ENCODE measurements around the gene HSD17B12. TPM values are rescaled to one million over a fixed set of nuclear protein-coding genes. Genes with fewer than 3 reads are reported as not detected.

HSD17B12 gene
- total RNA-seq, 5 donors from 2014 or later (not counting 1 experiment from before 2014, with no cell fraction given), result 17.9 to 25.6 (median 23.8) TPM

DNA sequence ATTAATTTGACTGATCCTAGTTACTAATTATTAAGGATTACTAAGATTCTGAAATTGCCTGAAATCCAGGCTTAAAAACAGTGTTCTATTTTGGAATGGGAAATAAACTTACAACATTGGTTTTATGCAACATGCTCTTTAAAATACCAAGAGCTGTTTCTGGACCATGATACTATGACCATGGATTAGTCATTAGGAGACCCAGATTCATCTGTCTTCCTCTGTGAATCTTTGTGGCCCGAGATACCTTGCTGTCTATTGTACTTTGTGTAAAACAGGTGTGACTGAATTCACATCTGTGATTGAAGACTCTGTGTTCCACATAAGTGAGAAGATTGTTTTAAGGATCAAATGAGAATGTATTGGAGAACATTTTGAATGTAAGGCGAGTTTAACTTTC, 98.8 kb downstream of the HSD17B12 start:
- no peak overlapping the region for H3K27ac Mint-ChIP-seq
- no peaks in the 10 kb centered on the region for H3K27me3 Mint-ChIP-seq
- H3K4me1 Mint-ChIP-seq, result no peaks in the 10 kb centered on the region
- no peaks in the 10 kb centered on the region for H3K4me1 ChIP-seq (ENCODE audit: control insufficient read depth in 1 of 2, extremely low read depth in 1 of 2, insufficient read depth in 2 of 2, low read length in 2 of 2)
- POLR2A ChIA-PET, result no interaction called here
- 80% methylated on average over 1 of the region's 2 CpGs for WGBS (ENCODE audit: insufficient coverage)
- H3K4me3 Mint-ChIP-seq, result no peak overlapping the region
- H3K36me3 Mint-ChIP-seq, result peaks cover 40% of the 10 kb centered on the region
- no peak for ATAC-seq (replicated peaks in 1 of 4)
- H3K9me3 ChIP-seq, result peaks cover 4% of the 10 kb centered on the region
- no peaks in the 10 kb centered on the region for H3K36me3 ChIP-seq (ENCODE audit: control insufficient read depth in 2 of 2, extremely low read depth in 1 of 2, insufficient read depth in 1 of 2, low read length in 1 of 2)
- no peaks in the 10 kb centered on the region for H3K27me3 ChIP-seq (replicated peaks in 1 of 2; ENCODE audit: control insufficient read depth in 2 of 2, extremely low read depth in 1 of 2, insufficient read depth in 2 of 2, low read length in 1 of 2)
- peaks cover 14 to 20% (median 18%) of the 10 kb centered on the region in 3 donors for H3K9me3 Mint-ChIP-seq
- DNase-seq, result no peak
- no peak overlapping the region for H3K4me3 ChIP-seq (ENCODE audit: control insufficient read depth in 1 of 2, extremely low read depth in 1 of 2, low read length in 1 of 2)
- no peak overlapping the region for H3K27ac ChIP-seq (ENCODE audit: low read length)
- CTCF ChIA-PET, result no interaction called here

- Mint-ChIP-seq H3K9me3 (peaks cover 4 to 24% (median 22%) of the 10 kb centered on the region in 3 donors), H3K36me3 (peaks cover 53% of the 10 kb centered on the region)
- CTCF ChIA-PET, result no interaction called here
Observed at GRCh38 chr11:43784301-43784700, 103.8 kb downstream of the HSD17B12 start.

DNA sequence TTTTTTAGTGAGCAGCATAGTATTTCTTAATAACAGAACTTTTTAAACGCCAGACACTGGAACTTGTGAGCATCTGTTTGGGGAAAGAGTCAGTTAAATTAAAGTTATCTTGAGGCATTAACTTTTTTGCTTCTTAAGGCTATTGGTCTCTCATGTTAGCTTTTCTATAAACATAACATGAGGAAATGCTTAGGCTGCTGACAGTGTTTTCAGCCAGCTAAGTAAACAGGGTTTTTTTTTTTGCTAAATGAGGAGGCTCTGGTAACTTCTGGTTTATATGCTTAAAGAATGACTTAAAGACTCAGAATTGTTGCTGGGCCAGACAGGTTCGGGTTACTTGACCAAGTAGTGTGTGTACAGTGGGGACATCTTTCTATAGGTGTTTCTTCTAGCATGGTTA, 104.3 kb downstream of the HSD17B12 start:
- no peak for ATAC-seq (replicated peaks in 1 of 4)
- POLR2A ChIA-PET, result no interaction called here
- 100% methylated on average over 1 of the region's 2 CpGs for WGBS (ENCODE audit: insufficient coverage)
- H3K4me1 Mint-ChIP-seq, result peaks cover 0 to 2% (median 0%) of the 10 kb centered on the region in 3 donors
- H3K27ac ChIP-seq (ENCODE audit: low read length), result no peak overlapping the region
- no peaks in the 10 kb centered on the region for H3K27me3 ChIP-seq (replicated peaks in 1 of 2; ENCODE audit: control insufficient read depth in 2 of 2, extremely low read depth in 1 of 2, insufficient read depth in 2 of 2, low read length in 1 of 2)
- DNase-seq, result no peak
- no peak overlapping the region for H3K27ac Mint-ChIP-seq
- H3K36me3 ChIP-seq (ENCODE audit: control insufficient read depth in 2 of 2, extremely low read depth in 1 of 2, insufficient read depth in 1 of 2, low read length in 1 of 2), result no peaks in the 10 kb centered on the region
- no peaks in the 10 kb centered on the region for H3K4me1 ChIP-seq (ENCODE audit: control insufficient read depth in 1 of 2, extremely low read depth in 1 of 2, insufficient read depth in 2 of 2, low read length in 2 of 2)
- peaks cover 4 to 24% (median 22%) of the 10 kb centered on the region in 3 donors for H3K9me3 Mint-ChIP-seq
- no peak overlapping the region for H3K4me3 Mint-ChIP-seq
- H3K27me3 Mint-ChIP-seq, result no peaks in the 10 kb centered on the region
- CTCF ChIA-PET, result no interaction called here
- no peak overlapping the region for H3K4me3 ChIP-seq (ENCODE audit: control insufficient read depth in 1 of 2, extremely low read depth in 1 of 2, low read length in 1 of 2)
- peaks cover 48% of the 10 kb centered on the region for H3K36me3 Mint-ChIP-seq
- H3K9me3 ChIP-seq, result peaks cover 6% of the 10 kb centered on the region

More at GRCh38 chr11:43784301-43784700, 103.8 kb downstream of the HSD17B12 start:
- H3K4me3 ChIP-seq (ENCODE audit: control insufficient read depth in 1 of 2, extremely low read depth in 1 of 2, low read length in 1 of 2), result no peak overlapping the region
- Mint-ChIP-seq H3K27me3 (no peaks in the 10 kb centered on the region), H3K4me3 (no peak overlapping the region), H3K4me1 (peaks cover 0 to 2% (median 0%) of the 10 kb centered on the region in 3 donors), H3K27ac (no peak overlapping the region)
- whole genome bisulfite sequencing (ENCODE audit: insufficient coverage), result no CpG with 5 or more reads among the region's 1 CpG
- H3K27ac ChIP-seq (ENCODE audit: low read length), result no peak overlapping the region
- ATAC-seq (replicated peaks in 1 of 4) (no peak), DNase-seq (no peak)
- no peaks in the 10 kb centered on the region for H3K27me3 ChIP-seq (replicated peaks in 1 of 2; ENCODE audit: control insufficient read depth in 2 of 2, extremely low read depth in 1 of 2, insufficient read depth in 2 of 2, low read length in 1 of 2)
- no peaks in the 10 kb centered on the region for H3K4me1 ChIP-seq (ENCODE audit: control insufficient read depth in 1 of 2, extremely low read depth in 1 of 2, insufficient read depth in 2 of 2, low read length in 2 of 2)
- POLR2A ChIA-PET, result no interaction called here
- peaks cover 6% of the 10 kb centered on the region for H3K9me3 ChIP-seq
- H3K36me3 ChIP-seq (ENCODE audit: control insufficient read depth in 2 of 2, extremely low read depth in 1 of 2, insufficient read depth in 1 of 2, low read length in 1 of 2), result no peaks in the 10 kb centered on the region

DNA sequence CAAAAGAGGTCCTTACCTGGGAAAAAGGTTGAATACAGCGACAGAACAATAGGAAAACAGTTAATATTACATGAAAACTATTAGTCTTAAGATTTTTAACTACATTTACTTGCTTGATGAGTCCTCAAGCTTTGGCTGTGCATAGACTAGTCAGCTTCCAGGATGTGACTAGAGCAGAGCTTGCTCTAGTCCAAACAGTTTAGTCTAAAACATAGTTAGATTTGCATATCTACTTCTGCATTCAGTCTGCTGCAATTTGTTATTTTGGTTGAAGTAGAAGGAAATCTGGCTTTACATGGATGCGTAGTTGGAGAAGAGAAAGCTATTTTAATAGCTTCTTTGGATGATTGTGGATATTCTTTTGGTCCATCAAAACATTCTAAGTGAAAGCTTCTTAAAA, 104.8 kb downstream of the HSD17B12 start:
- no peak overlapping the region for H3K27ac Mint-ChIP-seq
- H3K36me3 Mint-ChIP-seq, result peaks cover 47% of the 10 kb centered on the region
- CTCF ChIA-PET, result interaction anchor here in 1 of 2 donors (0.9 kb wide), 1 partner anchor 27 kb away, joined by 3 read pairs; no protein-coding TSS in a partner anchor
- no CpG with 5 or more reads among the region's 2 CpGs for WGBS (ENCODE audit: insufficient coverage)
- H3K27me3 Mint-ChIP-seq, result no peaks in the 10 kb centered on the region
- ATAC-seq (replicated peaks in 1 of 4) (no peak), DNase-seq (no peak)
- no peak overlapping the region for H3K4me3 Mint-ChIP-seq
- Histone ChIP-seq H3K27me3 (replicated peaks in 1 of 2; ENCODE audit: control insufficient read depth in 2 of 2, extremely low read depth in 1 of 2, insufficient read depth in 2 of 2, low read length in 1 of 2) (no peaks in the 10 kb centered on the region), H3K4me1 (ENCODE audit: control insufficient read depth in 1 of 2, extremely low read depth in 1 of 2, insufficient read depth in 2 of 2, low read length in 2 of 2) (no peaks in the 10 kb centered on the region), H3K36me3 (ENCODE audit: control insufficient read depth in 2 of 2, extremely low read depth in 1 of 2, insufficient read depth in 1 of 2, low read length in 1 of 2) (no peaks in the 10 kb centered on the region), H3K9me3 (peaks cover 6% of the 10 kb centered on the region), H3K27ac (ENCODE audit: low read length) (no peak overlapping the region), H3K4me3 (ENCODE audit: control insufficient read depth in 1 of 2, extremely low read depth in 1 of 2, low read length in 1 of 2) (no peak overlapping the region)
- POLR2A ChIA-PET, result no interaction called here
- peaks cover 4 to 24% (median 22%) of the 10 kb centered on the region in 3 donors for H3K9me3 Mint-ChIP-seq
- H3K4me1 Mint-ChIP-seq, result peaks cover 0 to 2% (median 0%) of the 10 kb centered on the region in 3 donors

- no peaks in the 10 kb centered on the region for H3K27me3 Mint-ChIP-seq
- Histone ChIP-seq H3K27me3 (replicated peaks in 1 of 2; ENCODE audit: control insufficient read depth in 2 of 2, extremely low read depth in 1 of 2, insufficient read depth in 2 of 2, low read length in 1 of 2) (no peaks in the 10 kb centered on the region), H3K9me3 (peaks cover 6% of the 10 kb centered on the region), H3K36me3 (ENCODE audit: control insufficient read depth in 2 of 2, extremely low read depth in 1 of 2, insufficient read depth in 1 of 2, low read length in 1 of 2) (no peaks in the 10 kb centered on the region), H3K27ac (ENCODE audit: low read length) (no peak overlapping the region), H3K4me1 (ENCODE audit: control insufficient read depth in 1 of 2, extremely low read depth in 1 of 2, insufficient read depth in 2 of 2, low read length in 2 of 2) (no peaks in the 10 kb centered on the region), H3K4me3 (ENCODE audit: control insufficient read depth in 1 of 2, extremely low read depth in 1 of 2, low read length in 1 of 2) (no peak overlapping the region)
- ChIA-PET CTCF (interaction anchor here in 1 of 2 donors (0.9 kb wide), 1 partner anchor 28 kb away, joined by 3 read pairs; no protein-coding TSS in a partner anchor), POLR2A (no interaction called here)
- no peak overlapping the region for H3K27ac Mint-ChIP-seq
- ATAC-seq (replicated peaks in 1 of 4) (no peak), DNase-seq (no peak)
- WGBS (ENCODE audit: insufficient coverage), result no CpG with 5 or more reads among the region's 3 CpGs
- H3K4me3 Mint-ChIP-seq, result no peak overlapping the region
- peaks cover 3 to 23% (median 22%) of the 10 kb centered on the region in 3 donors for H3K9me3 Mint-ChIP-seq
- peaks cover 48% of the 10 kb centered on the region for H3K36me3 Mint-ChIP-seq
- H3K4me1 Mint-ChIP-seq, result peaks cover 0 to 2% (median 0%) of the 10 kb centered on the region in 3 donors
Observed at GRCh38 chr11:43786016-43786415, 105.5 kb downstream of the HSD17B12 start.

GRCh38 chr11:43787824-43788223, 107.3 kb downstream of the HSD17B12 start:
- peaks cover 0 to 21% (median 18%) of the 10 kb centered on the region in 3 donors for H3K9me3 Mint-ChIP-seq
- Histone ChIP-seq H3K4me3 (ENCODE audit: control insufficient read depth in 1 of 2, extremely low read depth in 1 of 2, low read length in 1 of 2) (no peak overlapping the region), H3K9me3 (peaks cover 5% of the 10 kb centered on the region), H3K27ac (ENCODE audit: low read length) (no peak overlapping the region), H3K27me3 (replicated peaks in 1 of 2; ENCODE audit: control insufficient read depth in 2 of 2, extremely low read depth in 1 of 2, insufficient read depth in 2 of 2, low read length in 1 of 2) (no peaks in the 10 kb centered on the region), H3K36me3 (ENCODE audit: control insufficient read depth in 2 of 2, extremely low read depth in 1 of 2, insufficient read depth in 1 of 2, low read length in 1 of 2) (no peaks in the 10 kb centered on the region), H3K4me1 (ENCODE audit: control insufficient read depth in 1 of 2, extremely low read depth in 1 of 2, insufficient read depth in 2 of 2, low read length in 2 of 2) (no peaks in the 10 kb centered on the region)
- H3K4me3 Mint-ChIP-seq, result no peak overlapping the region
- POLR2A ChIA-PET, result interaction anchor here in 1 of 2 donors (0.6 kb wide), 2 partner anchors 103 to 476 kb away, joined by 3 read pairs; partner anchors contain the start of gene API5
- H3K27me3 Mint-ChIP-seq, result no peaks in the 10 kb centered on the region
- CTCF ChIA-PET, result interaction anchor here (0.6 kb wide), 2 partner anchors 56 to 345 kb away, joined by 6 read pairs; no protein-coding TSS in a partner anchor
- H3K4me1 Mint-ChIP-seq, result peaks cover 0 to 2% (median 0%) of the 10 kb centered on the region in 3 donors
- DNase-seq (no peak), ATAC-seq (replicated peaks in 1 of 4) (no peak)
- no peak overlapping the region for H3K27ac Mint-ChIP-seq
- H3K36me3 Mint-ChIP-seq, result peaks cover 46% of the 10 kb centered on the region
- WGBS (ENCODE audit: insufficient coverage), result no CpG with 5 or more reads among the region's 1 CpG
